Hippocampal formation (tissue), 2 donors: ENCODE measurements around the gene ACBD4.
A peak's percentile ranks its signal among the peaks of the same experiment; 100 is the strongest.

Experiments
- DNase-seq, 2 donors: peaks; one replicate each; lab custom pipeline; 2025; lab: John Stamatoyannopoulos, UW

ACBD4 gene, protein sequence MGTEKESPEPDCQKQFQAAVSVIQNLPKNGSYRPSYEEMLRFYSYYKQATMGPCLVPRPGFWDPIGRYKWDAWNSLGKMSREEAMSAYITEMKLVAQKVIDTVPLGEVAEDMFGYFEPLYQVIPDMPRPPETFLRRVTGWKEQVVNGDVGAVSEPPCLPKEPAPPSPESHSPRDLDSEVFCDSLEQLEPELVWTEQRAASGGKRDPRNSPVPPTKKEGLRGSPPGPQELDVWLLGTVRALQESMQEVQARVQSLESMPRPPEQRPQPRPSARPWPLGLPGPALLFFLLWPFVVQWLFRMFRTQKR

DNA sequence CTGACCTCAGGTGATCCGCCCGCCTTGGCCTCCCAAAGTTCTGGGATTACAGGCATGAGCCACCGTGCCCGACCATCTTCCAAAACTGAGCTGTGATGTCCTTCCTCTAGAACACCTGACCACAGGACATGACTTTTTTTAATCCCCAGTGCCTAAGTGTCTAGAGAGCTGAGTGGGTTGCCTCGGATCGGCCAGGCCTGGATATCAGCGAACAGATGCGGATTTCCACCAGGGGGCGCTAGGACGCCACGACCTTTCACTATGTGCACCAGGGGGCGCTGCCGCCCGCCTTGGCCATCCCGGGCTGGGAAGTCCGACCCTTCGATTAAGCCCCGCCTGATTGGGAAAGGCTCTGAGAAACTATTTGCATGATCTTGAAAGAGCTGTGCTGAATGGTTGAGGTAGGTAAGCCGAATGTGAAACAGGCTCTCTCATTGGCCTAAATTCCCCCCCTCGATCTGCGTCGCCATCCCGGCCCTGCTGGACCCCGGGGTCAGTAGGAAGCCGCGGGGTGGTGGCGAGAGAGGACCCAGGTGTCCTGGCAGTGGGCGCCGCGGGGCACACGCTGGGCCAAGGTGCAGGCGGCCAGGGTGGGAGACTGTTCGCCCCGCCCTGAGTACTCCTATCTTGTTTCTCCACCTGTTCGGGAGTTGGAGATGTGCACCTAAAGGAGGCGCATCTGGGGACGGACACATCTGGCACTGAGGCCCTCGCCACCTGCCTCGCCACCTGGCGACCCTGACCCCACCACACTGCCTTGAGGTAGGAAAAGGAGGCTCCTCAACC is at the start of gene ACBD4:
Gene ACBD4 (plus strand): TSS at position 496 of the 786 bp plus-strand sequence. CDS start 458 bp downstream, outside the sequence.
- DNase-seq: peak; percentile 91 to 96

DNA sequence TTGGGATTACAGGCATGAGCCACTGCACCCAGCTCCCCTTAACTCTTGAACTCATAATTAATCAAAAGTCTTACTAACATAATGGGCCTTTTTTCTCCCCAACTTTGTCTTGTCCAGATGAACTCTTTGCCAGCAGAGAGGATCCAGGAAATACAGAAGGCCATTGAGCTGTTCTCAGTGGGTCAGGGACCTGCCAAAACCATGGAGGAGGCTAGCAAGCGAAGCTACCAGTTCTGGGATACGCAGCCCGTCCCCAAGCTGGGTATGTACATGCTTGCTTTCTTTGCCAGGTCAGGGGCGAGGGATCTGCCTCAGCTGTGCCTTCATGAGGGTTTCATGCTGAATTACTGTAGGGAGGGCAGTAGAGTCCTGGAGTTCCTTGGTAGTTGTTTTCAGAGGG is 49.1 kb upstream of the ACBD4 start:
- no peak for DNase-seq

DNA sequence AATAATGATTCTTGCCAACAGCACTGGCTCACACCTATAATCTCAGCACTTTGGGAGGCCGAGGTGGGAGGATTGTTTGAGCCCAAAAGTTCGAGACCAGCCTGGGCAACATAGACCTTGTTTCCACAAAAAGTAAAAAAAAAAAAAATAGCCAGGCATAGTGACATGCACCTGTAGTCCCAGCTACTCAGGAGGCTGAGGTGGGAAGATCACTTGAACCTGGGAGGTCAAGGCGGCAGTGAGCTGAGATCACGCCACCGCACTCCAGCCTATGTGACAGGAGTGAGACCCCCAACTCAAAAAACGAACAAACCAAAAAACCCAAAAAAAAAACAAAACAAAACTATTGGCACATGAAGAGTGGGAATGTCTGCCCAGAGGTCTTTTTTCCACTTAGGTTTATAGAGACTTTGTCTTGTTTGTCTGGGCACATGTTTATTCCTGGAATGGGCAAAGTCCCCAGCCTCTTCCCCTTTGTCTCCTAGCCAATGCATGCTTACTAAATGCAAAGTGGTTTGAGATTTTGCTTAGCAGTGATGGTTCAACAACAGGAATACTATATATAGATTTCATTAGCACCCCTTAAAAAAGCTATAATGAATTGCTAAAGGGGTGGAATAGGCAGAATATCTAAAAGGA is 48.5 kb upstream of the ACBD4 start:
- DNase-seq: peak in 1 of 2 donors; percentile 31

DNA sequence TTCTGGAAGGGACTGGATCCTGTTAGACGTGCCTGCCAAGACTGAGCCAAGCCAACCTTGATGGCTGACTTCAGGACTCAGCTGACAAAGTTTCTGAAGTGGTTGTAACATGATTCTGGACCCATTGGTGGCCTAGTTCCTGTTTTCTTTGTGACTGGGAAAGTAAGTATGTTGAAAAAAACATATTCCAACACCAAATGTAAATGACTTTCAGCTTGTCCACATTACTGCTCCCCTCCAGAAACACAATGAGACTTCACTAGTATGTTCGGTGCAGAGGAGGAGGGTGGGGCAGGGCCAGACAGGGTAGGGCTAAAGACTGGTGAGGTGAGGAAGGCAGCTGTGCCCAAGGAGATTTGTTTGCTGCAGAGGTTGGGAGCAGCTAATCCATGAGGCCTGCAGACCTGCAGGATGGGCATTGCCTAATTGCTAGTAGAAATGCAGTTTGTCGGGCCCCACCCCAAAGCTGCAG is 47.9 kb upstream of the ACBD4 start:
- DNase-seq: no peak

DNA sequence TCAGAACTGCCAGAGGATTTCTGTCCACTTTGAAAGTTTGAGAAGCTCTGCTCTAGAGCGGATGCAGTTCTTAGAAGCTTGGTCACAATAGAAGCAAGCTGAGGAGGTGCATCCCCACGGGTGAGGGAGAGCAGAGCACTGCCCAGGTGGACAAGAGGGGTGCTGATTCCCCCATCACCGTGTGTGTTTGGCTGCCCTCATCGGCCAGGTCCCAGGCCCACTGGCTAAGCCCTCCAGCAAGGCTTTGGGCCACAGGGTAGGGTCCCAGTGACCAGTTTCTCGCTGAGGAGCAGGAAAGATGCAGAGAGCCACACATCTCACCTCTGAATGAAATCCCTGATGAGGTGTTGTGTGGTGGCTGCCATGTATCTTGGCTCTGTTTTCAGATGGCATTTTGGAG is 47.5 kb upstream of the ACBD4 start:
- DNase-seq: no peak

DNA sequence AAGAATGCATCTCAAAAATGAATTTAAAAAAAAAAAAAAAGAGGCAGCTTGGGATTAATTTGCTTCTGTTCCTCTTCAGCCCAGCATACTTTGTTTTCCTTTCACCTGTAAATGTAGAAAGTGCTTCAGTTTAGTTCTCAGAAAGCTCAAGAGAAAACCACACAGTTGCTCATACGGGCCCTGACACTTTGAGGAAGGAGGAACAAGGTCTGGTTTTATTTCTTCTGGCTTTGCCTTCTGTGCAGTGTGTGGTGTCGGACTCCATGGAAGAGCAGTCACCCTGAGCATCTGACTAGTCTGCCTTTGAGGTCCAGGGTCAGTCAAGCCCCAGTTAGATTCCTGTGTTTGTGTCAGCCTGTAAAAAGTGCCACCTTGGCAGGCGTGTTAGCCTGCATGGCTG is 46.7 kb upstream of the ACBD4 start:
- no peak for DNase-seq

DNA sequence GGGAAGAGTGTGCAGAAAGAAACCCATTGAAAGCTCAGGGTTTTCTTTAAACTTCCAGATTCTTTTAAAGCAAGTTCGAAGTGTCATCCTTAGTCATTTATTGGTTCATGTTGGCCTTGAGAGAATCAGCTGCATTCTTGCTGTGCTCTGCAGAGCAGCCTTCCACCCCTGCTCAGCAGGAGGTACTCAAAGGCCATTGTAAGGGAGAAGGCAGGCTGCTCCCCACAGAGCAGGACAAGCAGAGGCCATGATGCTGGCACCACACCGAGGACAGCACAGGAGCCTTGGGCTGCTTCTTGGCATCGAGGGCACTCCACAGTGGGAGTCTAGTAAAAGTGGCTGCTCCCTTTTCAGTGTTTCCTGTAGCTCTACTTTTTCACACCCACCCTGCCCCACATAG is 44.8 kb upstream of the ACBD4 start:
- no peak for DNase-seq

DNA sequence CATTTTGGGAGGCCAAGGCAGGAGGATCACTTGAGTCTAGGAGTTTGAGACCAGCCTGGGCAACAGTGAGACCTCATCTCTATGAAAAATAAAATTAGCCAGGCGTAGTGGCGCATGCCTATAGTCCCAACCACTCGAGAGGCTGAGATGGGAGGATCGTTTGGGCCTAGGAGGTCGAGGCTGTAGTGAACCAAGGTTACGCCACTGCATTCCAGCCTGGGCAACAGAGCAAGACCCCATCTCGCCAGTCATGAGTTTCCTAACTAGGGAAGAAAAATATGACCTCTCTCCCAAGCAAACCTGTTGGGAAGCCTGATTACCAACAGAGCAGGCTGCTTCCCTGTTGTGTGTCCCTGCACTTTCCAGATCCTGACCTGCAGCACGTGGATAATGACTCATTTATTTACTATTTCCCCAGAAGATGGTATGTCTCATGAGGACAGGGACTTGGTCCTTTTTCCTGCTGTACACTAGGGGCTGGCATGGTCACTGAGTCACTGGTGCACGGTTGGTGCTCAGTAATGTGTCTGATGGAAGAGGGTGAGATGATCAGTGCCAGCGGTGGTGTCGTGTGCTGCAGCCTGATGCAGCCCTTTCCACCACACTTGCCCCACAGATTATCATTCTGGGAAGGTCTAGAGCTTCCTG is 43.6 kb upstream of the ACBD4 start:
- no peak for DNase-seq

DNA sequence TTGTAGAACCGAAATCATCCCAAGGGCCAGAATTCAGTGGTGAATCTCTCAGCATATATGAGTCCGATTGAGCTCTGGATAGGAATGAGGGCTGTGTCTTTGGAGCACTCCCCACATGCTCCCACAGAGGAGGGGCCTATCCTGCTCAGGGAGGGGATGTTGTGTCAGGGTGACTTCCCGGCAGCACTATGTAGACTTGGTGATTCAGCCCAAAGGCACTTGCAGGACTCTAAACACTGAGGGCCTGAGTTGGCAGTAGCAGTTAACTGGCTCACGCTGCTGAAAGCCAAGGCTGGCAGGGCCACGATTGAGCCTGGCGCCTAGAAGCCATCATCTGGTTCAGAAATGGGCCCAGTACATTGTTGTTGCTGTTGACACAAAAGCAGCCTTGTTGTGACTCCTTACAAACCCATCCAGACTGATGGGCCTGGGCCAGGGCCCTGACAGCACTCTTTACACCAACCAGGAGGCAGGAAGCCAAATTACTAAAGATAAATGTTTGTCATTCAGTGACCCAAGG is 42.5 kb upstream of the ACBD4 start:
- DNase-seq: peak; percentile 92 to 96

DNA sequence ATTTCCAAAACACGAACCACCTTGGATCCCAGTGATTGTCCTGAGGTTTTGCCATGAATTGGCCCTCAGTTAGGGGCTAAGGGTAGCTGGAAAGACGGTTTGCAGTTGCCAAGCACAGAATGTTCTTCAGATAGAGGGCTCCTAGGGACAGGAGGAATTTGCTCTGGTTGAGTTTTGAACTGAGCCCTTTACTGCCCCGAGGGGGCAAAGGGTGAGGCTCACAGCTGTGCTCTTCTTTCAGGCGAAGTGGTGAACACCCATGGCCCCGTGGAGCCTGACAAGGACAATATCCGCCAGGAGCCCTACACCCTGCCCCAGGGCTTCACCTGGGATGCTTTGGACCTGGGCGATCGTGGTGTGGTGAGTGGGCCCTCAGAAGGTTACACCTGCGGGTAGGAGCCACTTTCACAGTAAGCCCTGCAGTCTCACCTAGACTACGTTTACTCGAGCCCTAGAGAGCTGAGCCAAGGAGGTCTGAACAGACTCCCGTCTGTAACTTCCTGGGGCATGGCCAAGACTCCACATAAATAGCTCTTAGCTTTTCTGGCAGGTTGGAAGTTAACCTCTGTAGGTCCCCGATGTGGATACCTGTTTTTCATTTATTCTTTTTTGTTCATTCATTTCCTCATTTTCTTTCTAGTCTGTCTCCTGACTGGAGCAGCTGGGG is 41.9 kb upstream of the ACBD4 start:
- DNase-seq: no peak

DNA sequence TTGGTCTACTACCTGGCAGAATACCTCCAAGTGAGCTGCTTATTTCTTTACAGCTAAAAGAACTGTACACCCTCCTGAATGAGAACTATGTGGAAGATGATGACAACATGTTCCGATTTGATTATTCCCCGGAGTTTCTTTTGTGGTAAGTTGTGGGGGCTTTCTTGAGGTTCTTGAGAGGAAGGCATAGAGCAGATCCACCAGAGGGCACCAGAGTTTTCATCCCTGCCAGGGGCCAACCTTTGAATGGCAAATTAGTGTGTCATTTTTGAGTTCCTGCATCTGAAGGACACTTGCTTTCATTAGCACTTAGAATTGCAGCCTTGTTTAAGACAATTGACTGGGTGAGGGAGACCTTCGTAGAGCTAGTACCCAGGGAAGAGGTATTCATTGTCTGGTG is 39.3 kb upstream of the ACBD4 start:
- DNase-seq: no peak

DNA sequence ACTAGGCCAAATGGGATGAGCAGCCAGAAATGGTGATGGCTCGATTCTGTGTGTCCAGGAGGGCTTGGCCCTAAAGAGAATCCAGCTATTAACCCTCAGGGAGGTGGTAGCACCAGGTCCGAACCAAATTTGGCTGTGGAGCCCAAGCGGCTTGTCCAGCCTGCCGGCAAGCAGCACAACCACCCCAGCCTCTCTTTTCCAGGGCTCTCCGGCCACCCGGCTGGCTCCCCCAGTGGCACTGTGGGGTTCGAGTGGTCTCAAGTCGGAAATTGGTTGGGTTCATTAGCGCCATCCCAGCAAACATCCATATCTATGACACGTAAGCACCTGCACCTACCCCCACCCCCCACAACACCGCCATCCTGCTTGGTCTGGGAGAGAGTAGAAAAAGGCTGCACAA is 38.6 kb upstream of the ACBD4 start:
- DNase-seq: no peak

DNA sequence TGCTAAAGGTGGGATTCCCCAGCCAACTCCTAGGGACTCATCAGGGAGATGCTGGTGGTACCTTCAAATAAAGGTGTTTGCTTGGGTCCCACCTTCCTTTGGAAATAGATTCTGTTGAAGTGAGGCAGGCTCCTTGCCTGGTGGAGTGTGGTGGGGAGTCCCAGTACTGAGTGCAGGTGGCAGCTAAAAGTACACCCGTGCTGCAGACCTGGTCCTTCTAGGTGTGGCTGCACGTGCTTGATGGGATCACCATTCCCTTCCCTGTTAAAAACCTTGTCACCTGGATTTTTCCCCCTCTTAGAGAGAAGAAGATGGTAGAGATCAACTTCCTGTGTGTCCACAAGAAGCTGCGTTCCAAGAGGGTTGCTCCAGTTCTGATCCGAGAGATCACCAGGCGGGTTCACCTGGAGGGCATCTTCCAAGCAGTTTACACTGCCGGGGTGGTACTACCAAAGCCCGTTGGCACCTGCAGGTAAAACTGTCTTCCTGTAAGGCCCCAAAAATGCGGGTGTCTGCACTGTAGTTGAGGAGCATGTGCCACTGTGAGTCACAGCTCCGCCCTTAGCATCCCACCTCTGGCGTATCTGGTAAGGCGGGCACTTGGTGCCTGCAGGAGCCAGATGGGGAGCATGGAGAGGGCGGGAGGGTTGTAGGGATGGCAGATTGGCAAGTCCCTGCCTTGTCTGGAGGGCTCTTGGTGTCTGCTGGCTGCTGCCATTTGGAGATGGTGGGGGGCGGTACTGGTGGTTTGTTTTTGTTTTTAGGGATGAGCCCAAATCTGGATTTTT is 37.2 kb upstream of the ACBD4 start:
- no peak for DNase-seq

DNA sequence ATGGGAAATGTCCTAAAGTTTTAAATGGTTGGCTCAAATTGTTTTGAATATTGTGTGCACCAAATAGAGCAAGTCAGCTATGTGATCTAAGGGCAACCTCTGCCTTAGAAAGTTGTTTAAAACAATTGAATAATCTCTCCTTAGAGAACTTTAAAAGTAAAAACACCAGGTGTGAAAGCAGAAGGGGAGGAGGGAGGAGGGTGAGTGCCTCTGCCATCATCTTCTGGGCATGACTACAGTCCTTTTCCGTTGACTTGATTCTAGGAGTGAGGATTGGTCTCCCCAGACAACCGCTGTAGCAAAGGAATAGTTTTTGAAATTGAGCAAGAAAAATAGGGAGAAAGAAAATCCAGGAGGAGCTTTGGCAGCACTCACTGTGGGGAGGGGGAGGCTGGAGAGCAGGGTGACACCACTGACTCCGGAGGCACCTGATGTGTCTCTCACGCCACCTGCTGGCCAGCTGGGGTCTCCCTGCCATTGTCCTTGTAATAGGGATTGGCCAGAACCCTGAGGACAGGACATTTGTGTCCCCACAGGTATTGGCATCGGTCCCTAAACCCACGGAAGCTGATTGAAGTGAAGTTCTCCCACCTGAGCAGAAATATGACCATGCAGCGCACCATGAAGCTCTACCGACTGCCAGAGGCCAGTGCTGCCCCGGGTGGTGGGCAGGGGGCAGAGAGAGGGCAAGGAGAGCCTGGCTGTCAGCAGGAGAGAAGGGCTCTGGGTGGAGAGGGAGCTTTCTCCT is 36.4 kb upstream of the ACBD4 start:
- DNase-seq: peak; percentile 55 to 60

DNA sequence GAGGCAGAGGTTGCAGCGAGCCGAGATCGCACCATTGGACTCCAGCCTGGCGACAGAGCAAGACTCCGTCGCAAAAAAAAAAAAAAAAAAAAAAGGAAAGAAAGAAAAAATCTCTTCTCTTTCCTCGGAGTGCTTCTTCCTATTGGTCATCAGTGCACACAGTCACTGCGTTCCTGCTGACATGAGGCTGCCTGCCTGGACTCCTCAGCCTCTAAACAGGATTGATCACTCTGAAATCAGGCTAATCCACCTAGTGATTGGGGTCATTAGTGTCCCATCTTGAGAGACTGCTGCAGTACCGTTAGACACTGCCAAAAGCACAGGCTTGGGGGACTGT is 34.0 kb upstream of the ACBD4 start:
- DNase-seq: no peak

DNA sequence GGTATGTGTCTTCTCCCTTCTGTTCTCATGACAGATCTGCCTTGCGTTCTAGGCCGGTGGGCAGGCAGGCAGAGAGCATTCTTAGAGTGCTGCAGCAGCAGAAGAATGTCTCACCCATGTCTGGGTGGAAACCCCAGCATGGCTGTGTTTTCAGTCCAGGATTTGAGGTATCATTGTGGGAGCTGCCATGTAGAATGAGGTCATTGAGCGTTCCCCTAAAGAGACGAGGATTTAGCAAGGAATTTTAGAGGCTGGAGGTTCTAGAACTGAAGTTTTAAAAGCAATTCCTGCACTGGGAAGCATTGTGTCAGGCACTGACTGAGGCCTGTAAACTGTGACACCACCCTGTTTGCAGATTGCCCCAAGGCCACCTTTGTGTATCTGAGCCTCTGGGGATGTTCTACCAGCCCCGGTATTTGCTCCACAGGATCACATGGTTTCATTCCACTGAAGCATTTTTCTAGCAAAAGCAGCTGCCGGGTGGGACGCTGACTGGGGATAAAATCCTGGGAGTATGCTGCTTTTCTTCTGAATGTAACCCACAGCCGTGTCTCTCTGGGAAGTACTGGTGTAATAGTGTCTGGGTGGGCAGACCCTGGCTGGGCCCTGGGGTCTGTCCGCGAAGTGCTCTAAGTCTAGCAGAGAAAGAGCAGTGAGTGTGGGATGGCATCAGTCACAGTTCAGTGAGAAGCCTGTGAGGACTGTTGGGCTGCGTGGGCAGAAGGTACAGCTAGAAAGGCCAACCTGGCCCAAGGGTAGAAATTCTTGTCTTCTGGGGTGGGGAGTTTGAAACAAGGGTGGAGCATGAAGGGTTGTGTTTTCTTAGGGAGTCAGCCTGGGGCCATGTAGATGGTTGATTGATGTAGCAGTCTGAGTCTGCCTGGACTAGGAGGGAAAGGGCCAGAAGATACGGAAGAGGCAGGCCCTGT is 33.3 kb upstream of the ACBD4 start:
- DNase-seq: no peak

DNA sequence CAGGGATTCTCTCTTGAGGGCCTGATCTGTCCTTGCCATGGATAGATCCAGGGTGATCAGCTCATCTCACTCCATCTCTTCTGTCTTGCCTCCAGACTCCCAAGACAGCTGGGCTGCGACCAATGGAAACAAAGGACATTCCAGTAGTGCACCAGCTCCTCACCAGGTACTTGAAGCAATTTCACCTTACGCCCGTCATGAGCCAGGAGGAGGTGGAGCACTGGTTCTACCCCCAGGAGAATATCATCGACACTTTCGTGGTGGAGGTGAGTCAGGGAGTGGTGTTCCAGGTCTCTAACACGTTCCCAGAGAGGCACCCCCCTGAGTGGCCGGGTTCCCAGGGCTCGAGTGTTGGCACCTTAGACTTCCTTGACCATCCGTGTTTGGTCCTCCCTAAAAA is 32.6 kb upstream of the ACBD4 start:
- no peak for DNase-seq

DNA sequence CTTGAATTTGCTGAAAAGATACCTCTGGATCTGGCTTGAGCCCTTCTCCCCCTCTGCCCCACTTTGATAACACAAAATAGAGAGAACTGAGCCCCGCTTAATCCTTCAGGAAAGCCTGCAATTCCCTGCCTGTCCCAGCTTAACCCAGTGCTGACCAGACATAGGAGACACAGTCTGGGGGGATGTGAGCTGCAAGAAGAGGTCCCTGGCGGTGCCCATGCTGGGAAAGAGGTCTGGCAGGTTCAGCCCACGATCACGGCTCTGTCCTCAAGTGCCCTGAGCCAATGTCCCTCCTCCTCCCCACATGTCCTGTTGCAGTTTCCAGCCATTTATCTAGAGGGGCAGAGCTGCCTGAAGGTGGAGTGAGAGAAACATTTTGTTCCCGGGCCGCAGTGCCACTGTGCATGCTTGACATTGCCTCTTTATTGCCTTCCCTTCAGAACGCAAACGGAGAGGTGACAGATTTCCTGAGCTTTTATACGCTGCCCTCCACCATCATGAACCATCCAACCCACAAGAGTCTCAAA is 32.2 kb upstream of the ACBD4 start:
- DNase-seq: no peak

DNA sequence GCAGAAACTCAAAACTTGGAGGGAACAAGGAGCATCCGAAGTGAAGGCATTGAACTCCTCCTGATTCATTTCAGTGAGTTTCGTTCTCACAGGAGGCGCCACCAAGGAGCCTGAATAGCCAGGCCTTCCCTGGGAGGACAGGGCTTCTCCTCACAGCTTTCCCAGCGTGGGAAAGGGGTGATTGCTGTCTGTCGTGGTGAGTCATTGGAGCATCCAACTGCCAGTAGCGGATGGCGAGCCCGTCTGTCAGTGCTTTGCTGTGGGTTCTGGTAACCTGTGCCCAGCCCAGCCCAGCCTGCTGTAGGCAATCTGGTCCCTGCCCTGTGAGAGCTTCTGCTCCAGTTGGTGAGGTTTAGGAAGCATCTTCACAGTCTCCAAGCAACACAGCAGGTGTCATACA is 31.5 kb upstream of the ACBD4 start:
- no peak for DNase-seq
